ENCODE results near the gene EAPP.
"Not testable (repeated sequence)": the region's sequence is repeated elsewhere in the genome, so short reads cannot be mapped to it uniquely, and the experiment has no call there.

The EAPP gene

GRCh38 chr14:34498684-34499412 is 40.7 kb downstream of the EAPP start:
- no peak overlapping the region for H3K9ac ChIP-seq (ENCODE audit: low read depth, low read length)

GRCh38 chr14:34496679-34497513 is 42.6 kb downstream of the EAPP start:
- H3K36me3 ChIP-seq (ENCODE audit: control insufficient read depth, insufficient read depth, low read length) = no peaks in the 10 kb centered on the region
- no peaks in the 10 kb centered on the region for H3K9me3 ChIP-seq (ENCODE audit: control insufficient read depth, insufficient read depth, low read length)
- no peak overlapping the region for H3K9ac ChIP-seq (ENCODE audit: low read depth, low read length)
- no peaks in the 10 kb centered on the region for H3K27me3 ChIP-seq (ENCODE audit: control insufficient read depth, insufficient read depth, low read length)
- H3K4me1 ChIP-seq (ENCODE audit: control insufficient read depth, insufficient read depth, low read length) = peaks cover 10% of the 10 kb centered on the region
- H3K4me3 ChIP-seq (ENCODE audit: low read depth, low read length) = no peak overlapping the region

More at GRCh38 chr14:34498684-34499412, 40.7 kb downstream of the EAPP start:
- H3K4me1 ChIP-seq (ENCODE audit: control insufficient read depth, insufficient read depth, low read length) = peaks cover 17% of the 10 kb centered on the region
- H3K36me3 ChIP-seq (ENCODE audit: control insufficient read depth, insufficient read depth, low read length) = no peaks in the 10 kb centered on the region
- no peaks in the 10 kb centered on the region for H3K27me3 ChIP-seq (ENCODE audit: control insufficient read depth, insufficient read depth, low read length)
- H3K9me3 ChIP-seq (ENCODE audit: control insufficient read depth, insufficient read depth, low read length) = no peaks in the 10 kb centered on the region
- no peak overlapping the region for H3K4me3 ChIP-seq (ENCODE audit: low read depth, low read length)

- no peak overlapping the region for H3K4me3 ChIP-seq (ENCODE audit: low read depth, low read length)
- H3K36me3 ChIP-seq (ENCODE audit: control insufficient read depth, insufficient read depth, low read length) = no peaks in the 10 kb centered on the region
- no peak overlapping the region for H3K9ac ChIP-seq (ENCODE audit: low read depth, low read length)
- H3K4me1 ChIP-seq (ENCODE audit: control insufficient read depth, insufficient read depth, low read length) = peaks cover 9% of the 10 kb centered on the region
- no peaks in the 10 kb centered on the region for H3K9me3 ChIP-seq (ENCODE audit: control insufficient read depth, insufficient read depth, low read length)
- no peaks in the 10 kb centered on the region for H3K27me3 ChIP-seq (ENCODE audit: control insufficient read depth, insufficient read depth, low read length)
Measured at GRCh38 chr14:34496007-34496678, 43.4 kb downstream of the EAPP start.

DNA sequence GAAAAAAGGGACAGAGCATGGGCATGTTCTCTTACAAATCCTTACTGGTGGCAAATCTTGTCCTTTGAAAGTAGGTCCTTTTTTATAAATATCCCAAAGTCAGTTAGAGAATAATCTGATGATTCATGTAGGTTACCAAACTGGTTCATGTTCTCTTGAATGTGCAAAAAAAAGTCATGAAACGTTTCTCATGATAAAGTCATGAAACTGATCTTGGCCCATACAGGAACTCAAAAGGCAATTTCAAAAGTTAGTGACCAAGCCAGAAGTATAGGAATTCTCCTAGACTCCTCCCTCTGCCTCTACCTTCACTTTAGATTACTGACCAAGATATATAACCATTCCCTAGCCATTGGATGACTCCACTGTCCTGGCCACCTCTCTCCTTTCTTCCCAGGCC is 50.2 kb downstream of the EAPP start:
- no peak overlapping the region for H3K9ac ChIP-seq (ENCODE audit: low read depth, low read length)
- H3K36me3 ChIP-seq (ENCODE audit: control insufficient read depth, insufficient read depth, low read length) = no peaks in the 10 kb centered on the region
- H3K4me1 ChIP-seq (ENCODE audit: control insufficient read depth, insufficient read depth, low read length) = no peaks in the 10 kb centered on the region
- H3K27me3 ChIP-seq (ENCODE audit: control insufficient read depth, insufficient read depth, low read length) = no peaks in the 10 kb centered on the region
- H3K9me3 ChIP-seq (ENCODE audit: control insufficient read depth, insufficient read depth, low read length) = no peaks in the 10 kb centered on the region
- H3K4me3 ChIP-seq (ENCODE audit: low read depth, low read length) = no peak overlapping the region

GRCh38 chr14:34488528-34488927 is 51.0 kb downstream of the EAPP start:
- Histone ChIP-seq H3K4me1 (ENCODE audit: control insufficient read depth, insufficient read depth, low read length) (no peaks in the 10 kb centered on the region), H3K36me3 (ENCODE audit: control insufficient read depth, insufficient read depth, low read length) (no peaks in the 10 kb centered on the region), H3K4me3 (ENCODE audit: low read depth, low read length) (no peak overlapping the region), H3K27me3 (ENCODE audit: control insufficient read depth, insufficient read depth, low read length) (no peaks in the 10 kb centered on the region), H3K9ac (ENCODE audit: low read depth, low read length) (no peak overlapping the region), H3K9me3 (ENCODE audit: control insufficient read depth, insufficient read depth, low read length) (no peaks in the 10 kb centered on the region)

DNA sequence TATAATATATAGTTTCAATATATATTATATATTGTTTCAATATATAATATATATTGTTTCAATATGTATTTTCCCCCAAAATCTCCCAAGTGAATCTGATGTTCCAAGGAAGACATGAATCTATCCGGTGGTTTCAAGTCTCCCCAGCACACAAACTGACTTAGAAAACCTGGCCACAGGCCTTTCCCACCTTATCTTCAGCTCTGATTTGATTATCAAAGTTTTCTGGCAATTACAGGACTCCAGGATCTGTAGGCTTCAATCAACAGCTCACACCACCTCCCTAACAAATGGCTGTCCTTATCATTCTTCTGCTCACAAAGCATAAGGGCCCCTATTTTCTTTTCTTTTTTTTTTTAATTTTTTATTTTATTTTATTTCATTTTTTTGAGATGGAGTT is 54.8 kb downstream of the EAPP start:
- Histone ChIP-seq H3K4me1 (ENCODE audit: control insufficient read depth, insufficient read depth, low read length) (no peaks in the 10 kb centered on the region), H3K4me3 (ENCODE audit: low read depth, low read length) (no peak overlapping the region), H3K27me3 (ENCODE audit: control insufficient read depth, insufficient read depth, low read length) (no peaks in the 10 kb centered on the region), H3K36me3 (ENCODE audit: control insufficient read depth, insufficient read depth, low read length) (no peaks in the 10 kb centered on the region), H3K9me3 (ENCODE audit: control insufficient read depth, insufficient read depth, low read length) (no peaks in the 10 kb centered on the region), H3K9ac (ENCODE audit: low read depth, low read length) (no peak overlapping the region)

GRCh38 chr14:34482463-34482862 is 57.0 kb downstream of the EAPP start:
- Histone ChIP-seq H3K4me1 (ENCODE audit: control insufficient read depth, insufficient read depth, low read length) (no peaks in the 10 kb centered on the region), H3K9me3 (ENCODE audit: control insufficient read depth, insufficient read depth, low read length) (no peaks in the 10 kb centered on the region), H3K27me3 (ENCODE audit: control insufficient read depth, insufficient read depth, low read length) (no peaks in the 10 kb centered on the region), H3K4me3 (ENCODE audit: low read depth, low read length) (no peak overlapping the region), H3K36me3 (ENCODE audit: control insufficient read depth, insufficient read depth, low read length) (no peaks in the 10 kb centered on the region), H3K9ac (ENCODE audit: low read depth, low read length) (no peak overlapping the region)

- Histone ChIP-seq H3K27me3 (ENCODE audit: control insufficient read depth, insufficient read depth, low read length) (no peaks in the 10 kb centered on the region), H3K36me3 (ENCODE audit: control insufficient read depth, insufficient read depth, low read length) (no peaks in the 10 kb centered on the region), H3K9me3 (ENCODE audit: control insufficient read depth, insufficient read depth, low read length) (no peaks in the 10 kb centered on the region), H3K4me1 (ENCODE audit: control insufficient read depth, insufficient read depth, low read length) (no peaks in the 10 kb centered on the region), H3K4me3 (ENCODE audit: low read depth, low read length) (no peak overlapping the region), H3K9ac (ENCODE audit: low read depth, low read length) (no peak overlapping the region)
Measured at GRCh38 chr14:34479694-34480093, 59.8 kb downstream of the EAPP start.

- H3K27me3 ChIP-seq (ENCODE audit: control insufficient read depth, insufficient read depth, low read length) = no peaks in the 10 kb centered on the region
- H3K9ac ChIP-seq (ENCODE audit: low read depth, low read length) = no peak overlapping the region
- H3K4me3 ChIP-seq (ENCODE audit: low read depth, low read length) = no peak overlapping the region
- H3K36me3 ChIP-seq (ENCODE audit: control insufficient read depth, insufficient read depth, low read length) = no peaks in the 10 kb centered on the region
- no peaks in the 10 kb centered on the region for H3K4me1 ChIP-seq (ENCODE audit: control insufficient read depth, insufficient read depth, low read length)
- H3K9me3 ChIP-seq (ENCODE audit: control insufficient read depth, insufficient read depth, low read length) = no peaks in the 10 kb centered on the region
Measured at GRCh38 chr14:34478261-34478660, 61.2 kb downstream of the EAPP start.

GRCh38 chr14:34476036-34476435 is 63.5 kb downstream of the EAPP start:
- H3K9me3 ChIP-seq (ENCODE audit: control insufficient read depth, insufficient read depth, low read length); H3K4me1 ChIP-seq (ENCODE audit: control insufficient read depth, insufficient read depth, low read length); H3K9ac ChIP-seq (ENCODE audit: low read depth, low read length); H3K36me3 ChIP-seq (ENCODE audit: control insufficient read depth, insufficient read depth, low read length); H3K27me3 ChIP-seq (ENCODE audit: control insufficient read depth, insufficient read depth, low read length); H3K4me3 ChIP-seq (ENCODE audit: low read depth, low read length): not testable (repeated sequence)

- Histone ChIP-seq H3K9ac (ENCODE audit: low read depth, low read length) (no peak overlapping the region), H3K27me3 (ENCODE audit: control insufficient read depth, insufficient read depth, low read length) (no peaks in the 10 kb centered on the region), H3K36me3 (ENCODE audit: control insufficient read depth, insufficient read depth, low read length) (no peaks in the 10 kb centered on the region), H3K4me1 (ENCODE audit: control insufficient read depth, insufficient read depth, low read length) (no peaks in the 10 kb centered on the region), H3K9me3 (ENCODE audit: control insufficient read depth, insufficient read depth, low read length) (no peaks in the 10 kb centered on the region), H3K4me3 (ENCODE audit: low read depth, low read length) (no peak overlapping the region)
Measured at GRCh38 chr14:34475163-34475562, 64.3 kb downstream of the EAPP start.
